K562 (cell line): ENCODE measurements around the gene RNF151.

Experiments used
- GTF2F1 ChIP-seq: IDR thresholded peaks from 2 replicates; pipeline ENCODE4 v1.6.1; 2011; ENCODE audit warnings: low read depth, low read length, improper control_type of control experiment
- HNRNPLL ChIP-seq: fragments of 200-400 bp; formaldehyde crosslinking; IDR thresholded peaks from 2 replicates; pipeline ENCODE4 v1.6.1; 2017; ENCODE audit warnings: low read length, low read depth, mild to moderate bottlenecking; ENCODE audit not compliant: poor library complexity, severe bottlenecking
- KDM4B ChIP-seq, 2 experiments: fragments of 450-650 bp in 1 of 2; sonication (generic) in 1 of 2; IDR thresholded peaks; 2 replicates each; pipeline ENCODE4 v1.6.1; 2016 to 2017; ENCODE audit warnings: borderline replicate concordance in 2 of 2, antibody characterized with exemption in 1 of 2, low read depth in 1 of 2, mild to moderate bottlenecking in 1 of 2
- MXI1 ChIP-seq: IDR thresholded peaks from 2 replicates; pipeline ENCODE4 v1.6.1; 2011; ENCODE audit warnings: low read depth, mild to moderate bottlenecking, improper control_type of control experiment, low read length
- MYC ChIP-seq, 2 experiments: fragments of 250-450 bp in 1 of 2; sonication (Bioruptor Pico) in 1 of 2; IDR thresholded peaks; 2 replicates each; pipeline versions ENCODE4 v1.5.1 to v1.6.1; 2012 to 2021; ENCODE audit warnings: low read depth in 2 of 2, borderline replicate concordance in 1 of 2, improper control_type of control experiment in 1 of 2, low read length in 1 of 2, mild to moderate bottlenecking in 1 of 2, moderate library complexity in 1 of 2
- NR3C1 ChIP-seq: sonication (generic); formaldehyde crosslinking; IDR thresholded peaks from 2 replicates; pipeline ENCODE4 v1.8.1; 2022; ENCODE audit warnings: missing genetic modification reagents
- POLR2A ChIP-seq: fragments of 450-650 bp; conservative IDR thresholded peaks from 2 replicates; pipeline ENCODE4 v1.6.1; 2016
- PURB ChIP-seq: sonication (generic); formaldehyde crosslinking; IDR thresholded peaks from 2 replicates; pipeline ENCODE4 v1.9.0; 2021; ENCODE audit warnings: low read depth, mild to moderate bottlenecking, missing genetic modification reagents
- SIN3A ChIP-seq, 2 experiments: fragments of 150-350 bp in 1 of 2; IDR thresholded peaks; 2 replicates each; pipeline ENCODE4 v1.6.1; 2011 to 2016; ENCODE audit warnings: borderline replicate concordance in 2 of 2, low read depth in 2 of 2, low read length in 2 of 2, mild to moderate bottlenecking in 2 of 2, moderate library complexity in 2 of 2; ENCODE audit not compliant: control insufficient read depth in 1 of 2
- SP2 ChIP-seq: IDR thresholded peaks from 2 replicates; pipeline ENCODE4 v1.6.1; 2011; ENCODE audit warnings: mild to moderate bottlenecking, low read depth, low read length, moderate library complexity; ENCODE audit not compliant: poor library complexity, severe bottlenecking; ENCODE audit errors: extremely low read depth
- YY1 ChIP-seq, 3 experiments: IDR thresholded peaks; 2 replicates each; pipeline ENCODE4 v1.6.1; 2011; ENCODE audit warnings: low read length in 2 of 3, mild to moderate bottlenecking in 2 of 3, moderate library complexity in 2 of 3, borderline replicate concordance in 1 of 3, control low read depth in 1 of 3, low read depth in 1 of 3; ENCODE audit not compliant: insufficient read depth in 3 of 3, insufficient replicate concordance in 2 of 3, control insufficient read depth in 1 of 3, insufficient read length in 1 of 3; ENCODE audit errors: extremely low read depth in 1 of 3
- TF ChIP-seq, protein P1 (sequence below), 2 experiments: IDR thresholded peaks; 2 replicates each; pipeline ENCODE4 v1.6.1; 2011; ENCODE audit warnings: borderline replicate concordance in 1 of 2, control low read depth in 1 of 2, low read depth in 1 of 2, low read length in 1 of 2, mild to moderate bottlenecking in 1 of 2, mixed read lengths in 1 of 2, moderate library complexity in 1 of 2; ENCODE audit not compliant: insufficient read depth in 1 of 2, insufficient read length in 1 of 2, poor library complexity in 1 of 2, severe bottlenecking in 1 of 2; ENCODE audit errors: extremely low read depth in 1 of 2
- TF ChIP-seq, protein P2 (sequence below), 3 experiments: IDR thresholded peaks in 2 of 3; conservative IDR thresholded peaks in 1 of 3; 2 replicates each; pipeline ENCODE4 v1.5.1; 2011 to 2012; ENCODE audit warnings: low read length in 3 of 3, mild to moderate bottlenecking in 3 of 3, control low read depth in 2 of 3, improper control_type of control experiment in 1 of 3, inconsistent platforms in 1 of 3, low read depth in 1 of 3, mixed read lengths in 1 of 3, moderate library complexity in 1 of 3; ENCODE audit not compliant: insufficient read depth in 2 of 3

DNA sequence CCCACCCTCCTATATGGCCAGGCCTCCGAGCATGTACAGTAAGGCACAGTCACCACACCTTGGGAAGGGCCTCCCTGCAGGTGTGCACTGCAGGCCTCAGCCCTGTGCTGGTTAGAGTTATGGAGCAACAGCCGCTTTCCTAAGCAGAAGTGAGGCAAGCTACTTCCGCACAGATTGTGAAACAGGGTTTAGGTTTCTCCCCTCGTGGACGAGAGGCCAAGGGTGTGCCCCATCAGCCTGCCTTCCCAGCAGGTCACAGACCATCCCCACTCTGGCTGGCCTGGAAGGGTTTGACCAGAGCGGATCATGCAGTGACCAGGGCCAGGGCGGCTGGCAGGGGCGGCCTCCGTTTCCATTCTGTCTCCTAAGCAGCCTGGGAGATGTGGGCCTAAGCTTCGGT is 28.3 kb upstream of the RNF151 start:
- TF ChIP-seq NR3C1 (CRISPR knock-in tag) = no peak
- no peak for TF ChIP-seq PURB
- no peak for TF ChIP-seq SP2
- no peak for TF ChIP-seq GTF2F1
- TF ChIP-seq, protein P1, sequence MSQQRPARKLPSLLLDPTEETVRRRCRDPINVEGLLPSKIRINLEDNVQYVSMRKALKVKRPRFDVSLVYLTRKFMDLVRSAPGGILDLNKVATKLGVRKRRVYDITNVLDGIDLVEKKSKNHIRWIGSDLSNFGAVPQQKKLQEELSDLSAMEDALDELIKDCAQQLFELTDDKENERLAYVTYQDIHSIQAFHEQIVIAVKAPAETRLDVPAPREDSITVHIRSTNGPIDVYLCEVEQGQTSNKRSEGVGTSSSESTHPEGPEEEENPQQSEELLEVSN (IDR thresholded peaks at IDR 0.05; ENCODE audit: borderline replicate concordance in 1 of 2, extremely low read depth in 1 of 2, insufficient read depth in 1 of 2, insufficient read length in 1 of 2, low read depth in 1 of 2, low read length in 1 of 2, poor library complexity in 1 of 2, severe bottlenecking in 1 of 2) = no peak
- TF ChIP-seq, protein P2, sequence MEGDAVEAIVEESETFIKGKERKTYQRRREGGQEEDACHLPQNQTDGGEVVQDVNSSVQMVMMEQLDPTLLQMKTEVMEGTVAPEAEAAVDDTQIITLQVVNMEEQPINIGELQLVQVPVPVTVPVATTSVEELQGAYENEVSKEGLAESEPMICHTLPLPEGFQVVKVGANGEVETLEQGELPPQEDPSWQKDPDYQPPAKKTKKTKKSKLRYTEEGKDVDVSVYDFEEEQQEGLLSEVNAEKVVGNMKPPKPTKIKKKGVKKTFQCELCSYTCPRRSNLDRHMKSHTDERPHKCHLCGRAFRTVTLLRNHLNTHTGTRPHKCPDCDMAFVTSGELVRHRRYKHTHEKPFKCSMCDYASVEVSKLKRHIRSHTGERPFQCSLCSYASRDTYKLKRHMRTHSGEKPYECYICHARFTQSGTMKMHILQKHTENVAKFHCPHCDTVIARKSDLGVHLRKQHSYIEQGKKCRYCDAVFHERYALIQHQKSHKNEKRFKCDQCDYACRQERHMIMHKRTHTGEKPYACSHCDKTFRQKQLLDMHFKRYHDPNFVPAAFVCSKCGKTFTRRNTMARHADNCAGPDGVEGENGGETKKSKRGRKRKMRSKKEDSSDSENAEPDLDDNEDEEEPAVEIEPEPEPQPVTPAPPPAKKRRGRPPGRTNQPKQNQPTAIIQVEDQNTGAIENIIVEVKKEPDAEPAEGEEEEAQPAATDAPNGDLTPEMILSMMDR (IDR thresholded peaks at IDR 0.05 in 2 of 3, conservative IDR thresholded peaks at IDR 0.05 in 1 of 3; ENCODE audit: insufficient read depth in 2 of 3, low read depth in 1 of 3, low read length in 3 of 3) = no peak
- TF ChIP-seq MYC (IDR thresholded peaks at IDR 0.05; ENCODE audit: low read depth, low read length) = no peak
- TF ChIP-seq MYC (CRISPR knock-in tag; IDR thresholded peaks at IDR 0.05; ENCODE audit: borderline replicate concordance, low read depth) = no peak
- no peak for TF ChIP-seq POLR2A
- no peak for TF ChIP-seq SIN3A (IDR thresholded peaks at IDR 0.05; ENCODE audit: borderline replicate concordance in 2 of 2, control insufficient read depth in 1 of 2, low read depth in 2 of 2, low read length in 2 of 2)
- TF ChIP-seq HNRNPLL = no peak
- no peak for TF ChIP-seq YY1 (IDR thresholded peaks at IDR 0.05; ENCODE audit: borderline replicate concordance in 1 of 3, control insufficient read depth in 1 of 3, extremely low read depth in 1 of 3, insufficient read depth in 3 of 3, insufficient read length in 1 of 3, insufficient replicate concordance in 2 of 3, low read depth in 1 of 3, low read length in 2 of 3)
- TF ChIP-seq KDM4B (IDR thresholded peaks at IDR 0.05; ENCODE audit: borderline replicate concordance in 2 of 2, low read depth in 1 of 2) = no peak
- TF ChIP-seq MXI1 = no peak
